HepG2 (cell line): ENCODE data around the gene C11orf21. TPM values are rescaled to one million over a fixed set of nuclear protein-coding genes. Genes with fewer than 3 reads are reported as not detected.

Experiments
- ATAC-seq: fragments of 200-7000 bp; cut with Tn5 transposase; 3 replicates; pipeline ENCODE4 v1.9.1; 2020; ENCODE audit warnings: mild to moderate bottlenecking, moderate library complexity
- BruUV-seq: library from RNA; stranded (reverse); fragments of 400-500 nt; replicated peaks from 2 replicates; lab custom pipeline; 2021; lab: Mats Ljungman, UMichigan
- CTCF ChIA-PET: fragments of 300-600 bp; formaldehyde crosslinking; extraction: SDS; loops from one replicate; lab custom pipeline; 2021; ENCODE audit warnings: low total read pairs, inconsistent platforms, low intra/inter-chr PET ratio; lab: Yijun Ruan, JAX
- POLR2A ChIA-PET: fragments of 350-600 bp; sonication (Branson Sonifier 250); formaldehyde crosslinking; loops from one replicate; lab custom pipeline; 2020; ENCODE audit warnings: antibody characterized with exemption, inconsistent platforms; lab: Yijun Ruan, JAX
- DNase-seq: peaks from one replicate; pipeline ENCODE4 v3.0.0-alpha.2; 2015; ENCODE audit warnings: low spot score
- FAIRE-seq: peaks from 3 replicates; lab custom pipeline; 2011; peaks lifted over from hg19 to GRCh38; lab: Jason Lieb, UNC
- H2AFZ ChIP-seq: one replicate; pipeline ENCODE4 v1.6.1; 2011; ENCODE audit warnings: low read length, inconsistent platforms
- H3K27ac ChIP-seq: fragments of 300-600 bp; 3 replicates; pipeline ENCODE4 v1.8.0; 2011; ENCODE audit warnings: mixed run types, mild to moderate bottlenecking, mixed read lengths, low read length, inconsistent platforms; ENCODE audit not compliant: insufficient read depth; ENCODE audit errors: extremely low read length
- H3K27me3 ChIP-seq, 2 experiments: fragments of 200-600 bp in 1 of 2; 2 replicates in 1 of 2; 3 replicates in 1 of 2; pipeline versions ENCODE4 v1.6.0 to v1.8.0; 2011; ENCODE audit warnings: low read length in 2 of 2, mild to moderate bottlenecking in 2 of 2, moderate library complexity in 2 of 2, inconsistent platforms in 1 of 2; ENCODE audit not compliant: insufficient read depth in 2 of 2, control insufficient read depth in 1 of 2
- H3K36me3 ChIP-seq, 2 experiments: fragments of 200-600 bp in 1 of 2; replicated peaks in 1 of 2; 2 replicates in 1 of 2; 3 replicates in 1 of 2; pipeline versions ENCODE4 v1.5.1 to v1.8.0; 2011; ENCODE audit warnings: low read length in 2 of 2, inconsistent platforms in 1 of 2; ENCODE audit not compliant: insufficient read depth in 2 of 2, control insufficient read depth in 1 of 2
- H3K4me1 ChIP-seq: 2 replicates; pipeline ENCODE4 v1.5.1; 2012; ENCODE audit warnings: low read length, inconsistent platforms; ENCODE audit not compliant: insufficient read depth
- H3K4me2 ChIP-seq: 2 replicates; pipeline ENCODE4 v1.6.0; 2011; ENCODE audit warnings: low read depth, low read length, inconsistent platforms
- H3K4me3 ChIP-seq, 3 experiments: fragments of 200-600 bp in 1 of 3; sonication (generic), shearing (Covaris generic) in 1 of 3; replicated peaks in 1 of 3; 2 replicates each; pipeline ENCODE4 v1.5.1; 2011 to 2016; ENCODE audit warnings: low read length in 3 of 3, inconsistent platforms in 2 of 3, low read depth in 2 of 3, mild to moderate bottlenecking in 2 of 3, control low read depth in 1 of 3, mixed read lengths in 1 of 3; ENCODE audit not compliant: insufficient read depth in 1 of 3
- H3K79me2 ChIP-seq: one replicate; pipeline ENCODE4 v1.6.1; 2011; ENCODE audit warnings: low read length, inconsistent platforms; ENCODE audit not compliant: insufficient read depth
- H3K9ac ChIP-seq: 2 replicates; pipeline ENCODE4 v1.6.0; 2011; ENCODE audit warnings: mild to moderate bottlenecking, low read depth, low read length, inconsistent platforms; ENCODE audit not compliant: insufficient read depth
- H3K9me3 ChIP-seq: 2 replicates; pipeline ENCODE4 v1.5.1; 2012; ENCODE audit warnings: mild to moderate bottlenecking, low read length
- H4K20me1 ChIP-seq: 2 replicates; pipeline ENCODE4 v1.6.0; 2011; ENCODE audit warnings: inconsistent platforms, mild to moderate bottlenecking, low read length, moderate library complexity; ENCODE audit not compliant: insufficient read depth
- NONO ChIP-seq, 2 experiments: fragments of 450-650 bp in 1 of 2; sonication (generic) in 1 of 2; formaldehyde crosslinking in 1 of 2; IDR thresholded peaks in 1 of 2; conservative IDR thresholded peaks in 1 of 2; 2 replicates each; pipeline versions ENCODE4 v1.6.1 to v1.8.0; 2017 to 2022; ENCODE audit warnings: mild to moderate bottlenecking in 1 of 2, missing genetic modification reagents in 1 of 2, moderate library complexity in 1 of 2
- RORA ChIP-seq: sonication (generic); formaldehyde crosslinking; IDR thresholded peaks from 2 replicates; pipeline ENCODE4 v1.5.0; 2020; ENCODE audit warnings: mild to moderate bottlenecking, missing genetic modification reagents, moderate library complexity
- ZBTB2 ChIP-seq: sonication (generic); formaldehyde crosslinking; IDR thresholded peaks from 2 replicates; pipeline ENCODE4 v1.8.0; 2022; ENCODE audit warnings: low read depth, missing genetic modification reagents
- ZNF577 ChIP-seq: sonication (generic); formaldehyde crosslinking; IDR thresholded peaks from 2 replicates; pipeline ENCODE4 v1.4.0; 2020; ENCODE audit warnings: mild to moderate bottlenecking, low read depth, missing genetic modification reagents, borderline replicate concordance
- ZNF598 ChIP-seq: sonication (generic); formaldehyde crosslinking; IDR thresholded peaks from 2 replicates; pipeline ENCODE4 v1.5.1; 2020; ENCODE audit warnings: mild to moderate bottlenecking, missing genetic modification reagents, borderline replicate concordance
- ZNF704 ChIP-seq: sonication (generic); formaldehyde crosslinking; IDR thresholded peaks from 2 replicates; pipeline ENCODE4 v1.8.1; 2023; ENCODE audit warnings: mild to moderate bottlenecking, inconsistent platforms, moderate library complexity, missing genetic modification reagents, borderline replicate concordance
- ZNF746 ChIP-seq: sonication (generic); formaldehyde crosslinking; IDR thresholded peaks from 2 replicates; pipeline ENCODE4 v1.8.0; 2022; ENCODE audit warnings: mild to moderate bottlenecking, missing genetic modification reagents
- WGBS: methylation state at CpG from one replicate; pipeline ENCODE4 v1.1.6; 2017; ENCODE audit warnings: low lambda C conversion rate; 5-methylcytosine and 5-hydroxymethylcytosine counted together
- in situ Hi-C: cut with HindIII; loops from 2 replicates; pipeline ENCODE4 v1.10.0; 2017; ENCODE audit warnings: low pct_unique_long_range_greater_than_20kb; ENCODE audit not compliant: extremely low pct_ligation_motif_present
- intact Hi-C: fragments of 100-400 bp; cut with micrococcal nuclease; formaldehyde crosslinking; loops from one replicate; pipeline ENCODE4 v1.10.0; 2022; ENCODE audit not compliant: unreplicated experiment
- polyA plus RNA-seq, 8 experiments: library from polyadenylated mRNA; depleted of rRNA in 3 of 8; stranded (reverse) in 7 of 8; unstranded in 1 of 8; fragments of >200 nt; fragmentation: Illumina TruSeq in 4 of 8; extraction: Trizol in 4 of 8; gene quantifications; 2 replicates each; pipeline versions ENCODE4 v1.2.1 to v1.2.3, GENCODE V29; 2011 to 2016; ENCODE audit warnings: low read depth in 4 of 8, missing spikeins in 1 of 8, mixed read lengths in 1 of 8; ENCODE audit not compliant: insufficient read depth in 1 of 8
- total RNA-seq, 5 experiments: library from RNA; depleted of rRNA; stranded (reverse); fragments of >200 nt; fragmentation: Illumina TruSeq; extraction: Trizol; gene quantifications; 2 replicates each; pipeline ENCODE4 v1.2.3, GENCODE V29; 2016; ENCODE audit warnings: low read depth in 1 of 5
- TF ChIP-seq, protein P1 (sequence below): sonication (generic); formaldehyde crosslinking; IDR thresholded peaks from 2 replicates; pipeline ENCODE4 v1.4.0; 2020; ENCODE audit warnings: missing genetic modification reagents, borderline replicate concordance
- TF ChIP-seq, protein P2 (sequence below): IDR thresholded peaks from 2 replicates; pipeline ENCODE4 v1.6.1; 2012; ENCODE audit warnings: low read length, improper control_type of control experiment

C11orf21 gene
- total and polyA plus RNA-seq, 2 of the 13 experiments (the other 11 are each of a cell fraction or from before 2014, with no cell fraction given), result 0.08 TPM; not detected in 1

DNA sequence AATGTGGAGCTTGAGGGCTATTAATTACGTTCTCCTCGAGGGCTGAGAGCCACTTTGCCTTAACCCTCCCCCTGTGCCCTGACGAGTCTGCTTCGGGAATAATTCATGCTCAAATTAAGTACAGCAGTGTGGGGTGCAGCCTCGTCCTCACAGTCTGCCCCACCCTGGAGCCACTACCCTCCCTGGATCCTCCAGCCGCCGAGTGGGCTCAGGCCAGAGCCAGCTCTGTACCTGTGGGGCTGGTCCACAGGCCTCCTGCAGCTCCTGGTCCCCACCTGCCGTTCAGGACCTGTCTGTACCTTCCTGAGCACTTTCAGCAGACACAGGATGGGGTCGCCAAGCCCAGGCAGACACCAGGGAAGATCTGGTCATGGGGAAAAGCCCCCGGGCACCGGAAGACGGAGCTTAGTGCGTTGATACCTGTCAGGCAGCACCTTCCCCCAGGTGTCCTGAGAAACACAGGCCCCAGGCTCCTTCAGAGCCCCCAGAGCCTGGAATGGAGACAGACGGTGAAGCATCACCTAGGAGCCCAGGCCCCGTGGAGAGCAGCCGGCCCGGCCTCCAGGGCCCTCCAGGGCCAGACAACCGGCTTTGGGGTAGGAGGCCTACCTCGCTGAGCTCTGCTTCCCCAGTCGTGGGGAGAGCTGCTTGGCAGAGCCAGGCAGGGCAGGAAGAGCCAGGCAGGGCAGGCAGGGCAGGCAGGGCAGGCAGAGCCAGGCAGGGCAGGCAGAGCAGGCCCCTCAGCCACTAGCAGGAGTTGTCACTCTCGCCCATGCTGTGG, 9.8 kb upstream of the C11orf21 start (continued):
- TF ChIP-seq, protein P1, sequence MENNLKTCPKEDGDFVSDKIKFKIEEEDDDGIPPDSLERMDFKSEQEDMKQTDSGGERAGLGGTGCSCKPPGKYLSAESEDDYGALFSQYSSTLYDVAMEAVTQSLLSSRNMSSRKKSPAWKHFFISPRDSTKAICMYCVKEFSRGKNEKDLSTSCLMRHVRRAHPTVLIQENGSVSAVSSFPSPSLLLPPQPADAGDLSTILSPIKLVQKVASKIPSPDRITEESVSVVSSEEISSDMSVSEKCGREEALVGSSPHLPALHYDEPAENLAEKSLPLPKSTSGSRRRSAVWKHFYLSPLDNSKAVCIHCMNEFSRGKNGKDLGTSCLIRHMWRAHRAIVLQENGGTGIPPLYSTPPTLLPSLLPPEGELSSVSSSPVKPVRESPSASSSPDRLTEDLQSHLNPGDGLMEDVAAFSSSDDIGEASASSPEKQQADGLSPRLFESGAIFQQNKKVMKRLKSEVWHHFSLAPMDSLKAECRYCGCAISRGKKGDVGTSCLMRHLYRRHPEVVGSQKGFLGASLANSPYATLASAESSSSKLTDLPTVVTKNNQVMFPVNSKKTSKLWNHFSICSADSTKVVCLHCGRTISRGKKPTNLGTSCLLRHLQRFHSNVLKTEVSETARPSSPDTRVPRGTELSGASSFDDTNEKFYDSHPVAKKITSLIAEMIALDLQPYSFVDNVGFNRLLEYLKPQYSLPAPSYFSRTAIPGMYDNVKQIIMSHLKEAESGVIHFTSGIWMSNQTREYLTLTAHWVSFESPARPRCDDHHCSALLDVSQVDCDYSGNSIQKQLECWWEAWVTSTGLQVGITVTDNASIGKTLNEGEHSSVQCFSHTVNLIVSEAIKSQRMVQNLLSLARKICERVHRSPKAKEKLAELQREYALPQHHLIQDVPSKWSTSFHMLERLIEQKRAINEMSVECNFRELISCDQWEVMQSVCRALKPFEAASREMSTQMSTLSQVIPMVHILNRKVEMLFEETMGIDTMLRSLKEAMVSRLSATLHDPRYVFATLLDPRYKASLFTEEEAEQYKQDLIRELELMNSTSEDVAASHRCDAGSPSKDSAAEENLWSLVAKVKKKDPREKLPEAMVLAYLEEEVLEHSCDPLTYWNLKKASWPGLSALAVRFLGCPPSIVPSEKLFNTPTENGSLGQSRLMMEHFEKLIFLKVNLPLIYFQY (CRISPR knock-in tag), result no peak
- TF ChIP-seq ZNF746 (CRISPR knock-in tag) (no peak), ZNF598 (CRISPR knock-in tag) (no peak), NONO (IDR thresholded peaks at IDR 0.05) (no peak), NONO (CRISPR knock-in tag; conservative IDR thresholded peaks at IDR 0.05) (no peak), RORA (CRISPR knock-in tag) (no peak)

DNA sequence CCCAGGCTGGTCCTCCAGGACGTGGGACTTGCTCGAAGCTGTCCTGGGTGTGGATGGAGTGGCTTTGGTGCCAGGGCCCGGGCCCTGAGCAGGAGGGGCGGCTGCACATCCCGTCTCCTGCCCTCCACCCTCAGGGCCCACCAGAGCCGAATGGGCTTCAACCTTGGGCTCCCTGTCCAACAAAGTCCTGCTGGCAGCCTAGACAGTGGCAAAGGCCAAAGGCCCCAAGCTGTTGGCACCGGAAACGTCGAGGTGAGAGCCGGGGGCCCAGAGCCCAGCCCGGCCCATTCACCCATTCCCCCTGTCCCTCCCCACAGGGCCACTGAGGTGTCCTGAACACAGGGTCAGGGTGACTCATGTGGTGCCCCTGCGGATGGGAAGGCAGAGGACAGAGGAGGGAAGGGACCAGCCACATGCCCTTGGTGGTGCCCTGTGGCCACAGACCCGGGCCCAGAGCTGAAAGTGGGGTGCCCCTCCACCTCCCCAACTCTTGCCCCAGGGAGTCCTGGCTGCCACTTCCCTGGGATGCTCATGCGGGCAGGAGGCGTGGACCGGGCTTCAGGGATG, 9.2 kb upstream of the C11orf21 start:
- POLR2A ChIA-PET, result interaction anchor here (0.7 kb wide), 1 partner anchor 109 kb away, joined by 3 read pairs; no protein-coding TSS in a partner anchor
- DNase-seq (no peak), FAIRE-seq (no peak), ATAC-seq (no peak)
- Histone ChIP-seq H3K27me3 (peaks cover 11 to 28% of the 10 kb centered on the region in 2 experiments; a peak in 3 of 5 replicates), H4K20me1 (no peaks in the 10 kb centered on the region), H3K9ac (no peak overlapping the region), H3K79me2 (no peaks in the 10 kb centered on the region), H3K36me3 (no peaks in the 10 kb centered on the region), H2AFZ (no peak overlapping the region), H3K27ac (no peak overlapping the region), H3K9me3 (no peaks in the 10 kb centered on the region), H3K4me2 (no peak overlapping the region), H3K4me3 (no peak overlapping the region), H3K4me1 (no peaks in the 10 kb centered on the region)
- CTCF ChIA-PET, result no interaction called here
- intact Hi-C loops, result loop anchor here (10.0 kb wide), 1 partner anchor 224 kb away; no protein-coding TSS in a partner anchor
- BruUV-seq, result no TSS peak
- in situ Hi-C loops, result loop anchor here (5.0 kb wide), 2 partner anchors 106 to 216 kb away; no protein-coding TSS in a partner anchor
- 12% methylated on average over 11 of the region's 16 CpGs for WGBS
- TF ChIP-seq ZBTB2 (CRISPR knock-in tag) (no peak), ZNF704 (CRISPR knock-in tag) (no peak), ZNF577 (CRISPR knock-in tag) (no peak)
- TF ChIP-seq, protein P2, sequence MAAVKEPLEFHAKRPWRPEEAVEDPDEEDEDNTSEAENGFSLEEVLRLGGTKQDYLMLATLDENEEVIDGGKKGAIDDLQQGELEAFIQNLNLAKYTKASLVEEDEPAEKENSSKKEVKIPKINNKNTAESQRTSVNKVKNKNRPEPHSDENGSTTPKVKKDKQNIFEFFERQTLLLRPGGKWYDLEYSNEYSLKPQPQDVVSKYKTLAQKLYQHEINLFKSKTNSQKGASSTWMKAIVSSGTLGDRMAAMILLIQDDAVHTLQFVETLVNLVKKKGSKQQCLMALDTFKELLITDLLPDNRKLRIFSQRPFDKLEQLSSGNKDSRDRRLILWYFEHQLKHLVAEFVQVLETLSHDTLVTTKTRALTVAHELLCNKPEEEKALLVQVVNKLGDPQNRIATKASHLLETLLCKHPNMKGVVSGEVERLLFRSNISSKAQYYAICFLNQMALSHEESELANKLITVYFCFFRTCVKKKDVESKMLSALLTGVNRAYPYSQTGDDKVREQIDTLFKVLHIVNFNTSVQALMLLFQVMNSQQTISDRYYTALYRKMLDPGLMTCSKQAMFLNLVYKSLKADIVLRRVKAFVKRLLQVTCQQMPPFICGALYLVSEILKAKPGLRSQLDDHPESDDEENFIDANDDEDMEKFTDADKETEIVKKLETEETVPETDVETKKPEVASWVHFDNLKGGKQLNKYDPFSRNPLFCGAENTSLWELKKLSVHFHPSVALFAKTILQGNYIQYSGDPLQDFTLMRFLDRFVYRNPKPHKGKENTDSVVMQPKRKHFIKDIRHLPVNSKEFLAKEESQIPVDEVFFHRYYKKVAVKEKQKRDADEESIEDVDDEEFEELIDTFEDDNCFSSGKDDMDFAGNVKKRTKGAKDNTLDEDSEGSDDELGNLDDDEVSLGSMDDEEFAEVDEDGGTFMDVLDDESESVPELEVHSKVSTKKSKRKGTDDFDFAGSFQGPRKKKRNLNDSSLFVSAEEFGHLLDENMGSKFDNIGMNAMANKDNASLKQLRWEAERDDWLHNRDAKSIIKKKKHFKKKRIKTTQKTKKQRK, result no peak
